Frontal cortex (tissue), 4 donors: ENCODE measurements around the gene IFNA6. TPM values are rescaled to one million over a fixed set of nuclear protein-coding genes. Genes with fewer than 3 reads are reported as not detected.

Experiments used
- DNase-seq, 2 donors: peaks; one replicate each; pipeline ENCODE4 v3.0.0; 2012; ENCODE audit warnings: low spot score in 2 of 2
- FAIRE-seq: peaks from 2 replicates; lab custom pipeline; 2012; peaks lifted over from hg19 to GRCh38; lab: Jason Lieb, UNC
- total RNA-seq: library from RNA; depleted of rRNA; stranded (reverse); fragments of >200 nt; gene quantifications from one replicate; pipeline ENCODE4 v1.2.3, GENCODE V29; 2014
- donor health status: control.
- donor health status: control.
- donor health status: control.

IFNA6 gene
- total RNA-seq, 1 donor from 2014 or later, result not detected

GRCh38 chr9:21333226-21333625 is 17.5 kb downstream of the IFNA6 start:
- no peak for FAIRE-seq
- DNase-seq, result no peak

DNA sequence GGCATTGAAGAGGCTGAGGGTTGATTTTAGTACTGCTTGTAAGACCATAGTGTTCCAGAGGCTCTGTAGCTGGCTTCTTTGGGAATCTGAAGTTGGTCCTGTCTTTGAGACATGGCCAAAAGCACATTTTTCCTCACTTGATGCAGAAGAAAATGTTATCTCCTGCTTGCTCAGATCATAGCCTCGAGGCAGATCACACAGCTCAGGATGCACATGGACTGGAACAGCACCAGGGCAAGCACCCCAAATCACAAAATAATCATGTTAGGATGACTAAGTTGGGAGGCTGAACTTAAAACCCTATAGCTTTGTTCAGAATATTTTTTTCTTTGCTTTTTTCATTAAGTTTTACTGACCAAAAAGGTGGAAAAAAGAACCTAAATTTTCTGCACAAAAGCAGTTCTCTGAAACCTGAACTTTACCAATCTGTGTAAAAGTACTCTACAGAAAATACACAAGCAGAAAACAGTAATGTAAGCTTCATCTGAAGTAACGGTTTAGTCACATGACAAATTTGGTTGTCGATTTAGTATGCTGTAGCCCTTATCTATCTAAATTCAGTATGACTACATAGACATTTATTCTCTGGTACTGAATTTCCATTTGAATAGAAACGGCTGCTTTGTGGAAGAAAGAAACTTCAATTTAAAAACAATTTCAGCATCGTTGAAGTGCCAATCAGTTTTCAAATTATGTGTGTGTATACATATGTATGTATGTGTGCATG is 18.8 kb downstream of the IFNA6 start:
- DNase-seq (no peak), FAIRE-seq (no peak)

DNA sequence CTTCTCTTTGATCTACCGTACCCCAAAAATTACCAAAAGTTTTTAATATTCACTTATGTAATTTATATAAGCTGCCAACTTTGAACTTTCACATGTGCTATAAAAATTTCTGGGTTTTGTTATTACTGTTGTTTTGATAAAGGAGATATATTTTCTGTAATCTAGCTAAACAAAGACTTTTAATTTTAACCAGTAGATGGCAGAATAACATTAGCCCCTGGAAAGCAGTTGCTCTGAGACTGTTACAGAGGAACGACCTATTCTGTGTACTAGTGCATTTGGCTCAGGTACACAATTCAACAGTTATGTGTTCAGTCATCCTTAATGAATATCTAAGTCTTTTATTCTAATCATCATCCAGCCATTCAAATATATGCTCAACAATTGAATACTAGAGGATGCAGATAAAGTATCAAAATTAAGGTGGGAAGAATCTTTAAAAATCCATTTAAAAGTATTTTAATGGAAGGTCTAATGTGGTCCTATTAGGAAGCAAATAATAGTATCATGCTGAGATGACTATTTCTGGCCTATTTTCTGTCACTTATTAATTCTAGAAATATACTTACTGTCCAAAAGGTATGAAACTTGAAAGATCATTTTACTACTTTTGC is 24.1 kb downstream of the IFNA6 start:
- FAIRE-seq, result peak; percentile 93
- no peak for DNase-seq

- no peak for FAIRE-seq
- DNase-seq, result no peak
Measured at GRCh38 chr9:21324047-21324446, 26.6 kb downstream of the IFNA6 start.

DNA sequence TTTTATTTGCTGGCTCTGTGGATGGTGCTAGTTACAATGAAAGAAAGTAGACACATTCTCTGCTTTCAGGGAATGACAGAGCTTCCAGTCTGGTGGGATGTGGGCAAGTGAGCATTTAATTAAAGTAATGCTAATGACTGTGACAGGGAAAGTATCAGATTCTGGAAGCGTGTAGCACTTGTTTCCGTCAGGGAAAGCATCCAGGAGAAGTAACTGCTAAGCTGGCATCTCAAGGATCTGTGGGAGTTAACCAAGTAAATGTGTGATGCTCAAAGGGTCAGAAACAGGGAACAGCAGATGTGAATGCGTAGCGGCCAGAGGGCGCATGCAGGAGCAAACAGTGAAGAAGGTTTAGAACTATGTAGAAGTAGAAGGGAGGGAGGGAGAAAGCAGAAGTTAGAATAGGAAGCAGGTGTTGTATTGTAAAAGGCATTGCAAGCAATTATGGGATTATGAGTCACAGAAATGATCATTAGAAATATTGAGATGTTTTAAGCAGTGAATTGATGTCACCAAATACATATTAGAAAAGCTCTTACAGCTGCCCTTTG is 27.7 kb downstream of the IFNA6 start:
- DNase-seq, result no peak
- FAIRE-seq, result no peak

- FAIRE-seq (no peak), DNase-seq (no peak)
Measured at GRCh38 chr9:21320465-21320864, 30.2 kb downstream of the IFNA6 start.

DNA sequence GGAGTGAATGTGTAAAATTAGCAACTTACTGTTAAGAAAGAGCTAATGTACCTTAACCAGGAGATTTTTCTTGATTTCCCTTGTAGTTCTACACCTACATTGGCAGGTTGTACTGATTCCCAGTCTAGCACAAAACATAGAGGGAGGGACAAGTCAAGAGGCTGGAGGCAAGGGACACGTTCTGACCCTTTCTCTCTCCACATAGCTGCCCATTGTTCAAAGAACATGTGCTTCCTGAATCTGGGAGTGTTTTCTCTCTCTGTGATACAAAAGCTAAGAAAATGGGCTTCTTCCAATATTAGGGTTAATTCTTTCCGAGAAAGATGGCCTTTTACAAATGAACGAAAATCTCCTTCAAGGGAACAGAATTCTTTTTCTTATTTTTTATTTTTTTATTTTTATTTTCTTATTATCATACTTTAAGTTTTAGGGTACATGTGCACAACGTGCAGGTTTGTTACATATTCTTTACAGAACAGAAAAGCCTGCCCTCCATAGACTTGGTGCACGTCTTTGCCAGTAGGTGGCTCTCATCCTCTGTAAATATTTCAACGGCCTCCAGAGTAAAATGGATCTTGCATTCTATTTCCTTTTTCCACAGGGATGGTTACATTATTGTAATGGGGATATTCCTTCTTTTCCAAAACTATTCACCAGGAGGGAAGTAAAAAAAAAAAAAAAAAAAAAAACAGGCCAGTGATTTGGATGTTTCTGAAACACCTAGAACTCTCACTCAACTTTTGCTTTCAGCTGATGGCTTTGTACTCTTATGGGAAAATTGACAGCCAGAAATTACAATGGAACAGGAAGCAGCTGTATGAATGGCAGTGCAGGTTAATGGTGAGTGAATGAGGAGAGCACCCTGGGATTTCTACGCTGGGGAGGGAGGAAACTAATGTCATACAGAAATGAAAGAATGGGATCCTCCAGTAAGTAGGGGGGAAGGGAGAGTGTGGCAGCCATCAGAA is 32.4 kb downstream of the IFNA6 start:
- no peak for DNase-seq
- FAIRE-seq, result peak; percentile 95

DNA sequence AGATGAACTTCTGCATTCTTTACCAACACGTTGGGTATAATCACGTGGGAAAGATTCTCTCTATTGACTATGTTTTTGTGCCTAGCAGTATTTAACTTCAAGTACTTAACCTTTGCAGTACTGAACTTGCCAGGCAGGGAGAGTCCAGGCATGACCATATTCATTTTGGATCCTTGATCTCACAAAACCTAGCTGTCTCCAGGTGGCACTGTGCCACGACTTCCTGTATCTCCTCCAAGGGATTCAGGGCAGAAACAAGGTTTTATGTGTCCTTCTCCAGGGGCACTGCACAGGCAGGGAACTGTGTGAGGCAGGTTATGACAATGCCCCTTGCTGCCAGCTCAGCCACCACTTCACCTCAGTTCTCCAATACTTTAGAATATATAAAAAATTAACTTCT is 33.8 kb downstream of the IFNA6 start:
- FAIRE-seq (no peak), DNase-seq (no peak)

GRCh38 chr9:21316032-21316842 is 34.5 kb downstream of the IFNA6 start:
- DNase-seq, result no peak
- no peak for FAIRE-seq

- DNase-seq (no peak), FAIRE-seq (no peak)
Measured at GRCh38 chr9:21314152-21314551, 36.5 kb downstream of the IFNA6 start.

DNA sequence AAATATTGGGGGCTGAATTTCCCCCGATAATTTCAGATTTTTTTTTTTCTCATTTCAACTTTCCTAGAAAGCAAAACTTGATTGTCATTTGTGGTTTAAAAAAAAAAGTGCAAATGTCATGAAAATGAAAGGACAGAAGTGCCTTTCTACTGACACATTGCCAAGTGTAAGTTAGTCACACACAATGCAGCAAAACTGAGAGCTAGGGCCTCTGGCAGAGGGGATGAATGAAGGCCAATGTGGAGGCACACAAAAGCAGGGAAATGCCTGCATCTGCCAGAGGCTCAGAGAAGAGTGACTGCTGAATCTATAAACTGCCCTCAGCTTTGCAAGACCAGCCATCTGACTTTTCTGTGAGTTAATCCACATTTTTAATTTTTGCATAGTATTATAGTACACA is 38.8 kb downstream of the IFNA6 start:
- DNase-seq (no peak), FAIRE-seq (no peak)

- DNase-seq (no peak), FAIRE-seq (no peak)
Measured at GRCh38 chr9:21305213-21305612, 45.5 kb downstream of the IFNA6 start, which contains the start of gene IFNA5. Gene IFNA5, minus strand, starts transcription at chr9:21305313. Its CDS starts 57 bp downstream, at chr9:21305256.

Other genes starting within 250 kb of the IFNA6 start
- gene IFNW1, start 209.1 kb downstream of the IFNA6 start, total RNA-seq, result not detected
- not detected for gene IFNA21, start 184.2 kb downstream of the IFNA6 start, total RNA-seq
- not detected for gene IFNA4, start 163.3 kb downstream of the IFNA6 start, total RNA-seq
- gene IFNA7, start 148.7 kb downstream of the IFNA6 start, total RNA-seq, result not detected
- gene IFNA10, start 143.7 kb downstream of the IFNA6 start, total RNA-seq, result not detected
- gene IFNA16, start 133.6 kb downstream of the IFNA6 start, total RNA-seq, result not detected
- gene IFNA17, start 122.7 kb downstream of the IFNA6 start, total RNA-seq, result not detected
- gene IFNA14, start 110.9 kb downstream of the IFNA6 start, total RNA-seq, result not detected
- gene IFNA5, start 45.6 kb downstream of the IFNA6 start, total RNA-seq, result not detected
- 71.7 TPM for gene KLHL9, start 15.5 kb downstream of the IFNA6 start, total RNA-seq
- not detected for gene IFNA13, start 17.2 kb upstream of the IFNA6 start, total RNA-seq
- not detected for gene IFNA2, start 34.5 kb upstream of the IFNA6 start, total RNA-seq
- not detected for gene IFNA8, start 58.2 kb upstream of the IFNA6 start, total RNA-seq
- not detected for gene IFNA1, start 89.6 kb upstream of the IFNA6 start, total RNA-seq
- under 0.01 TPM for gene IFNE, start 131.4 kb upstream of the IFNA6 start, total RNA-seq